GM18868 (cell line): Measurements from ENCODE around the gene AKAP6.
"Not testable (repeated sequence)": the region's sequence is repeated elsewhere in the genome, so short reads cannot be mapped to it uniquely, and the experiment has no call there.

ENCODE experiments used
- ATAC-seq: cut with Tn5 transposase; IDR thresholded peaks from one replicate; pipeline ENCODE4 v1.9.1; 2021; ENCODE audit warnings: mild to moderate bottlenecking, moderate library complexity; ENCODE audit not compliant: unreplicated experiment

Gene AKAP6

DNA sequence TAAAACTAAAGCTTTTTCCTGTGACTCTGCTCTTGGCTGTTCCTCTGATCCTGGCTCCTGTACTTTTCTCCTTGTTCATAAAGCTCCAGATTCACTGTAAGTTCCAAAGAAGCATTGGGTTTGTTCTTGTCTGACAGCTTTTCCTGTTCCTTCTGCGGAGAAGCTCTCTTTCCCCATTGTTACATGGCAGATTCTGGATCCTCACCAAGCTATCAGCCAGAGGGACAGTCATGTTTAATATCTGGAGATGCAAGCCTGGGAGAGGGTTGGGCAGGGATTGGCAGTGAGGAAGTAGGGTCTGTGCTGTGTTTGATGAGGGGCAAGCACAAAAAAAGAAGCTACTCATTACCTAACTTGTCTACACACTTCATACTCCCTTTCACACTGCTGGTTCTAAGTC lies 107.9 kb downstream of the AKAP6 start:
- ATAC-seq, result no peak

GRCh38 chr14:32438517-32438916 lies 109.4 kb downstream of the AKAP6 start:
- no peak for ATAC-seq

- no peak for ATAC-seq
Measured at GRCh38 chr14:32443890-32444661, 115.0 kb downstream of the AKAP6 start.

DNA sequence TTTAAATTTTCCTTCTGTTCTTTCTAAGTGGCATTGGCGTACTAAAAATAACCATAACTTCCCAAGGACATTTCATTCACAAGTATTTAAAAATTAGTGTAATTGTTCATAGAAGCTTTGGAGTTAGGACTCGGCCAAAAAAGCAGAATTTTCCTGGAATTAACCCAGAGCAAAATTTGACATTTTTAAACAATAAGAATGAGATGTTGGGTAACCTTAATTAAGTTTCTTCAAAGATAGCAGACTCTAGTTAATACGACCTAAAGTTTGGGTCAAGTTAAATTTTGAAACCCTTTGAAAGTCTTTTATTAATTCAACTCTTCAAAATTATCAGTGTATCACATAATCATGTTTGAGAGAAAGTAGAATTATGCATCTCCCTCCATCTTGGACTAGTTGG lies 118.3 kb downstream of the AKAP6 start:
- ATAC-seq, result no peak

GRCh38 chr14:32449648-32450047 lies 120.5 kb downstream of the AKAP6 start:
- no peak for ATAC-seq

- ATAC-seq, result no peak
Measured at GRCh38 chr14:32450919-32451675, 122.0 kb downstream of the AKAP6 start.

DNA sequence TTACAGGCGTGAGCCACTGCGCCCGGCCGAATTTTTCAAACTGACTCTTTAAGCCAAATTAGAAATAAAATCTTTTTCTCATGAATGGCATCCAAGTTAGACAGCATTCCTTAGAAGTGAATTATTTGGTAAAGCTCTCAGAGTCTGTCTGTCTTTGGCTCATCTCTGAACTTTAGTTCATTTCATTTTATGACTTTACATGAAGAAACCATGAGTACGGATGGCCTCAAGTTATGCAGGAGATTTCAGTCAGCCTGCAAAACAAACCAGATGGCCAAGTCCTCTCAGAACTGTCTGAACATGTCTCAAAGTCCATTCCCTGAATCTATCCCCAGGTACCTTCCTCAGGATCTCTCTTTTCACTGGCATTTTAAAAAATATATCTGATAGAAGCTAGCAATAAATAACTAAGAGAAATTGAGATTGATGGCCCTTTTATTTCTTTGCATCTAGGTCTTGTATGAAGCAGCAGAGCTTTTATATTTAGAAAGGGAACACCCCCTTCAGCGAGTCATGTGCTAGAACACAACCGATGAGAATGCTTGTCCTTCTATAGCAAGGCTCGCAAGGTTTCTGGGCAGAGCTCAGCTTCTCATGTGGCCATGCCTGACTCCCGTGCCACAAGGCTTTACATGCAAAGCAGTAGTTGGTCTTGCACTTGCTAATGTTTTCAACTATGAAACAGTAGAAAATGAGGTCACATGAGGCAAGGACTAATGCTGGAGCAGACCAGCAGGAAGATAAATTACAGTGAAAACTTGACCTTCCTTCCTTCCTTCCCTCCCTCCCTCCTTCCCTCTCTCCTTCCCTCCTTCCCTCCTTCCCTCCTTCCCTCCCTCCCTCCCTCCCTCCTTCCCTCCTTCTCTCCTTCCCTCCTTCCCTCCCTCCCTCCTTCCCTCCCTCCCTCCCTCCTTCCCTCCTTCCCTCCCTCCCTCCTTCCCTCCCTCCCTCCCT lies 125.0 kb downstream of the AKAP6 start:
- no peak for ATAC-seq

DNA sequence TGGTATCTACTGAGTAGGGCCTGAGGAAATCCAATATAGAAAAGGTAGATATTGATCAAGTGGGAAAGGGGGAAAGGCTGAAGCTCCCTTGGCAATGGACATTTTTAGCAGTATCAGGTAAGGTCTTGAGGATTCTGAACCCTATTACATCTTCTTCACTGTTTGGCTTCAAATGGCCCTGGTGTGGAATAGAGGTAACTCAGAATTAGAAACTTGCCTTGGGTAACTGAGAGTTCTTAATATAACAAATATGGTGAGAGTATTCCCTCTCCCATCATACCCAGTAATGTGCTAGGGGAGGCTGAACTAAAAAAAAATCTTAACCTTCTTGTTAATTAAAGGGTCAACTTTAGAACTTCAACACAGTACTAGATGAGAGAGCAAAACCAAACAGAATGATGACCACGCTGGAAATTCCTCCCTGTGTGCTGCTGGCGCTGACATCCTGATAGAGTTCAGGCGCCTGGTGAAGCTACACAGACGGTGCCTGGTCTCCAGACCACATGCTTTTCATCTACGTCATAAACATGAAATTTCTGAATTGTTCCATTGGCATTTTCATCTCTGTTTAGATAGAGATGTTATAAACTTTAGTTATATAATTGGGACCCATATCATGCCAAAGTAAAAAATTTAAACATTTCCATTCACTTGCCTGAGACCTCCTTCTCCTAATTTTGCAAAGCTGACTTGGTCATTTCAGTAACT lies 128.3 kb downstream of the AKAP6 start:
- ATAC-seq, result no peak

GRCh38 chr14:32458720-32459119 lies 129.6 kb downstream of the AKAP6 start:
- ATAC-seq, result no peak

GRCh38 chr14:32460267-32460666 lies 131.2 kb downstream of the AKAP6 start:
- no peak for ATAC-seq

GRCh38 chr14:32462553-32462952 lies 133.5 kb downstream of the AKAP6 start:
- ATAC-seq, result not testable (repeated sequence)

- ATAC-seq, result no peak
Measured at GRCh38 chr14:32468955-32469354, 139.9 kb downstream of the AKAP6 start.

GRCh38 chr14:32469388-32470160 lies 140.5 kb downstream of the AKAP6 start:
- no peak for ATAC-seq

DNA sequence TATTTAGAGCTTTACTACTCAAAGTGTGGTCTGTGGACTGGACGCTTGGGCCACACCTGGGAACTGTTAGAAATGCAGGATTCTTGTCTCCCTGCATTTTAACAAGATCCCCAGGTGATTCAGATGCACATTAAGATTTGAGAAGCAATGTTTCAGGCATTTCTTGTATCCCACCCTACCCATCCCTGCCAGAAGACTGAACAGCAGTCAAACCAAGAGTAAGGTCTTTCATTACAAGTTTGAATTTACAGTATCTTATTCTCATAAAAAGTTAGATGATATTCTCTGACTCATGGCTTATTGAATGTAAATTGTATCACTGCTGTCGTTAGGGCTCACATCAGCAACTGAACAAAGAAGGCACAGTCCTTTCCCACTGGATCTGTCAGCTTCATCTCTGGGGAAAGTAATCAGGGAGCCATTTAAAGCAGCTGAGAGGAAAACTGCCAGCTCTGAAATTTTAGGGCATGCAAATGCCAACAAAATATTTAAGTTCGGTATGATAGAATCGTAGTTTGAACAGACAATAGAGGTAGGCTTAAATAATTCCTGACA lies 141.1 kb downstream of the AKAP6 start:
- ATAC-seq, result no peak

DNA sequence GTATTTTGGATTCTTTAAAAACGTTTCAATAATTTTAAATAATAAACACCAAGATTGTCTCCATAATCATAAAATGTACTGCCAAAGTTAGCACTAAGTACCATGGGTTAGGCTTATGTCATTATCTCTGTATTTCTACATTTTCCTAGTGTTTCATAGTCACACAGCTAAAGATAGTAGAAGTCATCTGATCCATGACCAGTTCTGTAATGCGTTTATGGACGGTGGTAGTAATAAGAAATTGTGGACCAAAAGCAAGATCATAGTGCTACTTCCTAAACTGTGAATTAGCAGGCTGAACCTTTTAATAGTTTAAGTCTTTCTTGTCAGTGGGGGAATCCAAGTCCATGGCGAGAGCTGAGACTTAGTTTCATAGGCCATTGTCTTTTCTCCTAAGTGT lies 142.1 kb downstream of the AKAP6 start:
- no peak for ATAC-seq

DNA sequence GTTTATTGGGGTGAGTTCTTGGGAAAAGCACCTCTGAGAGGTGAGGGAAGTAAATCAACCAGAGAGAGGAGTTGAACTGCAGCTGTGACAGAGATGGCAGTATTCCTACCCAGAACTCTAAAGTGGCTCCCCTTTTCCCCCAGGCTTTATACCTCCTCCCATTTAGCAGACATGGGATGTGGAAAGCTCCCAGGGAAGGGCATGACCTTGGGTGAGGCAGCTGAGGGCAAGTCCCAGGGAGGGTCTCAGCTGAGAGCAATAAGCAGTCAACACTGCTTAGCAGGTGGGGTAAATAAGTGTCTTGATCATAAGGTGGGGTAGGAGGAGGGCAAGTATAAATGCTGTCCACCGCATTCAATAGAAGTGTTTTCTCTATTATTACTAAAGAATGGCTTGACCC lies 143.0 kb downstream of the AKAP6 start:
- no peak for ATAC-seq

GRCh38 chr14:32472512-32473463 lies 143.7 kb downstream of the AKAP6 start:
- ATAC-seq, result no peak

- ATAC-seq, result no peak
Measured at GRCh38 chr14:32473464-32473855, 144.4 kb downstream of the AKAP6 start.
